GM13976 (cell line): ENCODE data around the gene ESPNL.

ENCODE experiments used
- DNase-seq: peaks from one replicate; pipeline ENCODE4 v3.0.0; 2012; ENCODE audit warnings: low spot score
- CTCF ChIP-seq: IDR thresholded peaks from 2 replicates; pipeline ENCODE4 v1.5.1; 2012; ENCODE audit warnings: borderline replicate concordance, mild to moderate bottlenecking; ENCODE audit not compliant: insufficient read depth; ENCODE audit errors: extremely low read depth, missing control alignments, control extremely low read depth
- in situ Hi-C: fragments of 300-500 bp; cut with MboI; formaldehyde crosslinking; loops from one replicate; pipeline ENCODE4 v1.12.0; 2022; ENCODE audit warnings: low sequenced_read_pairs, mixed read lengths, inconsistent platforms; ENCODE audit not compliant: unreplicated experiment

ESPNL gene

GRCh38 chr2:238079874-238080327, 20.2 kb upstream of the ESPNL start:
- TF ChIP-seq CTCF, result no peak
- in situ Hi-C loops, result no loop called here
- DNase-seq, result no peak

DNA sequence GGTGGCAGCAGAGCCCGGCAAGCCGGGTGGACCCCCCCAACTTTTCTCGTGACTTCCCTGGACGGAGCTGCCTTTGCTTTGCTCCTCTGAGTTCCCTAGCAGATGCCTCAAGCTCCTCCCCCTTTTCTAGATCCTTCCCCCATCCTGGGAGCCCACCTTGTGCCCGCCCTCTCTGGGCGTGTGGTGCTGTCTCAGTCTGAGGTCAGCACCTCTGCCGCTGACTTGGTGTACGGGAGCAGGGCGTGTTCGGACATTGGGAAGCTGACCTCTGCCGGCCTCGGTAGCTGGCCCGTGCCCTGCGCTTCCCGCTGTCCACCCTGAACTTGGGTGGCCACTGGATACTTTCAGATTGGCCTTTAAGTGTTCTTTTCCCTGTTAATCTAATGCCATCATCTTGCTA, 19.6 kb upstream of the ESPNL start:
- DNase-seq, result no peak
- in situ Hi-C loops, result no loop called here
- no peak for TF ChIP-seq CTCF

DNA sequence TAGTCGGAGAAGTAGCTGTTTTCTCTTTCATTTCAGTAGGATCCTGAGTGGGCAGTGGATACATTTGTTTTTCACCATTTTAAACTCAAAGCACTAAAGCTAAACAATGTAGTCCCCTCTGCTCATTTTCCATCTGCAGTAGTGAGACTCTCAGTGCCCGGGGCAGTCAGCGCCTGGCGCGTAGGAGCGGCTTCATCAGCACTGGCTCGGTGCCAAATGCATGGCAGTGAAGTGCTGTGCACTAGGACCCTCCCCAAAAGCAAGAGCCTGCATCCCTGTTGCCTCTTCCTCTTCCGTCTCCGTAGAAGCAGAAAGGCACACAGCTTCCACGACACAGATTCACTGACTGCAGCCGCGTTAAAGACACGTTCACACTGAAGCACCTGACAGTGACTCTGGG, 19.0 kb upstream of the ESPNL start:
- no peak for DNase-seq
- no peak for TF ChIP-seq CTCF
- in situ Hi-C loops, result no loop called here

DNA sequence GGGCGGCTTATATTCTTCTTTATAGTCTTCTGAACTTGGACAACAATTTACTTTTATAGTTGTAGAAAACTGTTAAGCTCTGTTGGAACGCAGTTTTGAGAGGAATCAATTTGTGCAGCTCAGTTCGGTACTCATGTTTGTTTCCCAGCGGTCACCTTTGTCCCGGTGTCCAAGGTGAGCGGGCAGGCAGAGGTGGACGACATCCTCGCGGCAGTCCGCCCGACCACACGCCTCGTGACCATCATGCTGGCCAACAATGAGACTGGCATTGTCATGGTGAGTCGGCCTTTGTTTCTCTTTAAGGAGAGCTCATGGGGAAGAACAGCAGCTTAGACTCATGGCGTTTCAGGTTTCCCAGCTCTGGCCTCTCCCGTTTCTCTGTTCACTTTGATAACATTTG, 18.6 kb upstream of the ESPNL start:
- in situ Hi-C loops, result no loop called here
- no peak for TF ChIP-seq CTCF
- DNase-seq, result no peak

DNA sequence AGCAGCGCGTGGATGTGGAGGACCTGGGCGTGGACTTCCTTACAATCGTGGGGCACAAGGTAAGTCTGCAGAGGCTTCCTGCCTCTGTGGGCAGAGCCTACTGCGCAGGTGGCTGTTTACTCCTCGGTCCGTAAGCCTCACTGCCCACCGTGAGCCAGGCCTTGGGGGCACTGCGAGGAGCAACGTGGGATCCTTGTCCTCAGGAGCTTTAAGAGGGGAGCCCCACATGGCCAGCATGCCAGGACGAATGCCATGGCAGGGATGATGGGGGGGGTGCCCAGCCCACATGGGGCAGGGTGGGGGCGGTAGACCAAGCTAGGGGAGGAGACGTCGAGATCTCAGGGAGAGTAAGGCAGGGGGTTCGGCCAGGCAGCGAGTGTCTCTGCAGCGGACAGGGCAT, 18.0 kb upstream of the ESPNL start:
- DNase-seq, result no peak
- in situ Hi-C loops, result no loop called here
- TF ChIP-seq CTCF, result no peak

GRCh38 chr2:238082827-238083226, 17.3 kb upstream of the ESPNL start:
- no peak for TF ChIP-seq CTCF
- in situ Hi-C loops, result no loop called here
- DNase-seq, result no peak

DNA sequence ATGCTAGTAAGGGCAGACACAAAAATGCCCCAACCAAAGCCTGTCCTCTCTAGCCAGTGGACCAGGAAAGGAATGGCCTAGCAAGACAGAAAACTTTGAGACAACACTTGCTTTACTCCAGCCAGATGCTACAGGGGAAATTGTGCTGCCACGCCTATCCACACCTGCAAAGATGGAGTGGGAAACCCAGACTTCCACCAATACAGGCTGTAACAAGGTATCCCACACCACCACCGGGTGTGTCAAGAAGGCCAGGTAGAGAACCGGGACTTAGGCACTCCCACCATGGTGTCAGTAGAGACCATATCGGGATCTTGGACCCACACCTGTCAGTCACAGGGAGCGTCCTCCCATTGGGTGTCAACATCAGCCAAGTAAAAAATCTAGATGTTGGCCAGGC, 16.2 kb upstream of the ESPNL start:
- in situ Hi-C loops, result no loop called here
- DNase-seq, result no peak
- TF ChIP-seq CTCF, result no peak
